ENCODE measurements around the gene PITX2.

The PITX2 gene

DNA sequence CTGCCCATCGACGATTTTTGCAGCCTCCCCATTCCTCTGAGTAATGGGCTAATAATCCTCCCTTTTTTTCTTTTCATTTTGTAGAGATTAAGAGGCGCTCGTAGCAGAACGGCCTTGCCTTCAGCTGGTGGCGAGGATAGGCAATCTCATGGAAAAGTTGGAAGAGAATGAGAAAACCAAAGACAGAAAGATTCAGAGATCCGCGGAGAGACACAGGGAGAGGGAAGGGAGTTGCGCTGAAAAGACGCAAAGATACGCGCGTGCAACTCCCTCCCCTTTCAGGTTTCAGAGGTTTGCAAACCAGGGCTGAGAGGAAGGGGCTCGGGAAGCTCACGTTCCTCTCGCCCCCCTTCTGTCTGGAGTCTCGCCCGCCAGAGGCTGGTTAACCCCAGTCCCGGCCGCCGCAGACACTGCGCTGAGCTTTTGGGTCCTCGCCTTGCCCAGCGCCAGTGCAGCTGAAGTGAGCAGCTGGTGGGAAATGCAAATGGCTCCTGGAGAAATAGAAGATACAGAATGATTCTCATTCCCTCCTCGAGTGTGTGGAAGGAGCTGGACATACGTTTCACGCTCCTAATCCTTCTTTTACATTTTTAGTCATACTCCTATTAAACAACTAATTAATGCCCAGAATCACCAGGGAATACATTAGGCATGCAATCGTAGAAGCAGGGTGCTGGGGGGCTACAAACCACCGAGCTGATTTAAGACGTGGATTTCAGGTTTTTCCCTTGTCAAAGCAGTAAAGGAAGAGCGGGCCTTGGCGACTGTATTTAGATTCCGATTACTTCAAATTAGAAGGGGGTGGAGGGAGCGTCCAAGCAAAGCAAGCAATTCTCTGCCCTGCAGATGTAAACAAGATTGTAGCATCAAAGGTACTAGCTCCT, 16.6 kb upstream of the PITX2 start:
- Histone ChIP-seq H3F3A (ENCODE audit: insufficient read depth, low read length) (no peaks in the 10 kb centered on the region), H4K20me1 (ENCODE audit: insufficient read depth, low read length) (no peaks in the 10 kb centered on the region), H3K4me1 (ENCODE audit: insufficient read depth, low read length, severe bottlenecking) (no peaks in the 10 kb centered on the region), H2AFZ (ENCODE audit: low read length) (no peak overlapping the region), H3K27ac (ENCODE audit: low read depth, low read length, poor library complexity, severe bottlenecking) (no peak overlapping the region), H3K4me2 (ENCODE audit: low read length) (no peak overlapping the region), H3K9me2 (ENCODE audit: low read depth, low read length) (no peaks in the 10 kb centered on the region), H3K36me3 (ENCODE audit: insufficient read depth, low read length) (no peaks in the 10 kb centered on the region; the same call in 1 of the 2 replicates), H3K4me3 (ENCODE audit: low read depth, low read length, poor library complexity, severe bottlenecking) (no peak overlapping the region), H3K9me3 (ENCODE audit: low read length) (0 out of 2 replicates have a peak, but pooled peaks cover 3% of the 10 kb centered on the region), H3K27me3 (ENCODE audit: insufficient read depth, low read length) (no peaks in the 10 kb centered on the region), H3K79me2 (ENCODE audit: insufficient read depth, low read length) (no peaks in the 10 kb centered on the region), H3K9ac (ENCODE audit: low read length) (no peak overlapping the region)
- TF ChIP-seq, protein P1, sequence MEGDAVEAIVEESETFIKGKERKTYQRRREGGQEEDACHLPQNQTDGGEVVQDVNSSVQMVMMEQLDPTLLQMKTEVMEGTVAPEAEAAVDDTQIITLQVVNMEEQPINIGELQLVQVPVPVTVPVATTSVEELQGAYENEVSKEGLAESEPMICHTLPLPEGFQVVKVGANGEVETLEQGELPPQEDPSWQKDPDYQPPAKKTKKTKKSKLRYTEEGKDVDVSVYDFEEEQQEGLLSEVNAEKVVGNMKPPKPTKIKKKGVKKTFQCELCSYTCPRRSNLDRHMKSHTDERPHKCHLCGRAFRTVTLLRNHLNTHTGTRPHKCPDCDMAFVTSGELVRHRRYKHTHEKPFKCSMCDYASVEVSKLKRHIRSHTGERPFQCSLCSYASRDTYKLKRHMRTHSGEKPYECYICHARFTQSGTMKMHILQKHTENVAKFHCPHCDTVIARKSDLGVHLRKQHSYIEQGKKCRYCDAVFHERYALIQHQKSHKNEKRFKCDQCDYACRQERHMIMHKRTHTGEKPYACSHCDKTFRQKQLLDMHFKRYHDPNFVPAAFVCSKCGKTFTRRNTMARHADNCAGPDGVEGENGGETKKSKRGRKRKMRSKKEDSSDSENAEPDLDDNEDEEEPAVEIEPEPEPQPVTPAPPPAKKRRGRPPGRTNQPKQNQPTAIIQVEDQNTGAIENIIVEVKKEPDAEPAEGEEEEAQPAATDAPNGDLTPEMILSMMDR (IDR thresholded peaks at IDR 0.05; ENCODE audit: low read length): no peak
- no peak for TF ChIP-seq EZH2 (IDR thresholded peaks at IDR 0.05; ENCODE audit: borderline replicate concordance, low read length)

DNA sequence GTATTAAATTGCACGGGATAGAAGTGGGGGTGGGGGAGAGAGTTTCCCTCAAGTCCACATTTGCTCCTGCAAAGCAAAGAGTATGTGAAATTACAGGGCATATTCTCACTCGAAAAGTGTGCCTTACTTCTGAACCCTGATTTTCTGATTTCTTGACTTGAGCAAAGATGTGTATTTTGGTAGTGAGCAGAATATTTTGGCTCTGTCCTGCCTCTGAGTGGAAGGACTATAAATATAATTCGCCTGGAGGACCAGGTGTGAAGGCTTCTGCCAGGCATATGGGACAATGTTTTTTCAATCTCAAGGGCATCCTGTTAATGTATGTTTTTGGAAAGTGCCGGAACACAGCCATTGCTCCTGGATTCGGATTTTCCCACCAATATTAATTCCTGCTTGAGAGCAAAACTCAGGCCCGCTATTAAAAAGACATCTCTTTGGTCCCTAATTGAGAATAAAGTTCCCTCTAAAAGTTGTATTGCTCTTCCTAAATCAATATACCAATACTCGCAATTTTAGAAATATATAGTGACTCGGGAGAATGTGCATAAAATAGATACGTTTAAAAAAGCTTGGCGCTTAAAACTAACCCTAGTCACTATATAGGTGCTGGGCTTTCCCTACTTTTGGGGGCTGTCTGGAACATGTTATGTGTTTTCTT, 15.3 kb upstream of the PITX2 start:
- H2AFZ ChIP-seq (ENCODE audit: low read length): no peak overlapping the region
- no peaks in the 10 kb centered on the region for H4K20me1 ChIP-seq (ENCODE audit: insufficient read depth, low read length)
- 0 out of 2 replicates have a peak, but pooled peaks cover 6% of the 10 kb centered on the region for H3K9me3 ChIP-seq (ENCODE audit: low read length)
- H3F3A ChIP-seq (ENCODE audit: insufficient read depth, low read length): no peaks in the 10 kb centered on the region
- no peaks in the 10 kb centered on the region for H3K79me2 ChIP-seq (ENCODE audit: insufficient read depth, low read length)
- TF ChIP-seq, protein P1 (IDR thresholded peaks at IDR 0.05; ENCODE audit: low read length): no peak
- TF ChIP-seq EZH2 (IDR thresholded peaks at IDR 0.05; ENCODE audit: borderline replicate concordance, low read length): no peak
- H3K27me3 ChIP-seq (ENCODE audit: insufficient read depth, low read length): no peaks in the 10 kb centered on the region
- no peak overlapping the region for H3K9ac ChIP-seq (ENCODE audit: low read length)
- H3K9me2 ChIP-seq (ENCODE audit: low read depth, low read length): no peaks in the 10 kb centered on the region
- no peak overlapping the region for H3K27ac ChIP-seq (ENCODE audit: low read depth, low read length, poor library complexity, severe bottlenecking)
- H3K36me3 ChIP-seq (ENCODE audit: insufficient read depth, low read length): no peaks in the 10 kb centered on the region; the same call in 1 of the 2 replicates
- no peaks in the 10 kb centered on the region for H3K4me1 ChIP-seq (ENCODE audit: insufficient read depth, low read length, severe bottlenecking)
- no peak overlapping the region for H3K4me3 ChIP-seq (ENCODE audit: low read depth, low read length, poor library complexity, severe bottlenecking)
- H3K4me2 ChIP-seq (ENCODE audit: low read length): no peak overlapping the region

DNA sequence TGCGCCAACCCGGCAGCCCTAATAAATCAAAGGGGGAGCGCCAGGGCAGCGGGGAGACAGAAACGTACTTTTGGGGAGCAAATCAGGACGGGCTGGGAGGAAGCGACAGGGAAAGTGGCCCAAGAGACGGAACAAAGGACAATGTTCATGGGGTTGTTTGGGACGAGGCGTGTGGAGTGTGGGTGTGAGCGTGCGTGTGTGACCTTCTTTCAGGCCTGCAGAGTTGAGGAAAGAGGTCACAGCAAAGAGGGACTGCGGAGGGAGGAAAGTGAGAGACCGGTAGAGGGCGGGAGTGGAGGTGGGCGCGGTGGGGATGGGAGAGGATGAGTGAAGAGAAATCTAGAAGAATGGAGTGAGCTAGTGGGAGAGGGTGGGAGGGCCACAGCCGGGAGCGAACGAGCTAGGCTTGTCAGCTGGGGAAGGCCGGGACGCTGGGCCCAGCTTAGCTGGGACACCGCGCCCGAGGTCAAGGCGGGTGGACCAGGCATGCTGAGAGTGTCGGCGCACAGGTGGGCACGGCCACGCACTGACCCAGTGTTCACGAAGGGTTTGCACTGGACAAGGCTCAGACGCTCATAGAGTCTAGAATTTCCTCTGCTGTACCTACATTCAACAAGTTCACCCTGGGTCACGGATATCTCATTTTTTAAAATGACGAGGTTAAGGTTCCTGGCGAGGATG, 14.7 kb upstream of the PITX2 start:
- Histone ChIP-seq H3K9me3 (ENCODE audit: low read length) (0 out of 2 replicates have a peak, but pooled peaks cover 6% of the 10 kb centered on the region), H3K27ac (ENCODE audit: low read depth, low read length, poor library complexity, severe bottlenecking) (no peak overlapping the region), H3K4me1 (ENCODE audit: insufficient read depth, low read length, severe bottlenecking) (no peaks in the 10 kb centered on the region), H2AFZ (ENCODE audit: low read length) (no peak overlapping the region), H3K27me3 (ENCODE audit: insufficient read depth, low read length) (no peaks in the 10 kb centered on the region), H3K9ac (ENCODE audit: low read length) (no peak overlapping the region), H3F3A (ENCODE audit: insufficient read depth, low read length) (no peaks in the 10 kb centered on the region), H3K9me2 (ENCODE audit: low read depth, low read length) (no peaks in the 10 kb centered on the region), H4K20me1 (ENCODE audit: insufficient read depth, low read length) (no peaks in the 10 kb centered on the region), H3K79me2 (ENCODE audit: insufficient read depth, low read length) (no peaks in the 10 kb centered on the region), H3K36me3 (ENCODE audit: insufficient read depth, low read length) (no peaks in the 10 kb centered on the region; the same call in 1 of the 2 replicates), H3K4me3 (ENCODE audit: low read depth, low read length, poor library complexity, severe bottlenecking) (no peak overlapping the region), H3K4me2 (ENCODE audit: low read length) (no peak overlapping the region)
- TF ChIP-seq, protein P1 (IDR thresholded peaks at IDR 0.05; ENCODE audit: low read length): no peak
- TF ChIP-seq EZH2 (IDR thresholded peaks at IDR 0.05; ENCODE audit: borderline replicate concordance, low read length): no peak

Measured in OCI-LY1 (cell line).